ENCODE results near the gene ARSD.

DNA sequence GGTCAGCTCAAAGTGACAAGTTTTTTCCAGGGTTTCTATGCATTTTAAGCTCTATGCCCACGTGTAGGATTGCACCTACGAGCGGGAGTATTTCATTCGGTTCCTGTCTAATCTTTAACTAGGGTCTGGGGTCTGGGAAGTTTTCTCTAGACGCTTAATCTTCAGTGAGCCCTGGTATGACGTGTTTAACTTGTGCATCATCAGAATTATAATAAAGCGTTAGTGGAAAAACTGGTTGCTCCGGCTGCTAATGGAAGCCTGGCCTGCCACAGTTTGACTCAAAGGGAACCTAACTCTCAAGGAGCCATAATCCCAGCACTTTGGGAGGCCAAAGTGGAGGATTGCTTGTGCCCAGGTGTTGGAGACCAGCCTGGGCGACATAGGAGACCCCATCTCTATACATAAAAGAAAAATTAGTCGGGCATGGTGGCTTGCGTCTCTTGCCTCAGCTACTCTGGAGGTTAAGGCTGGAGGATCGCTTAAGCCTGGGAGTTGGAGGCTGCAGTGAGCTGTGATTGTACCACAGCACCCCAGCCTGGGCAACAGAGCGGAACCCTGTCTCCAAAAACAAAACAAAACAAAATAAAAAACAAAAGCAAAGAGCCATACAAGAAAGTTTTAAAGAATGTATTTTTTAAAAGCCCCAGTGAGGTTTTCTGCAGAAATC, 30.2 kb downstream of the ARSD start:
- no peak for TF ChIP-seq CTCF (optimal IDR thresholded peaks at IDR 0.05 in 1 of 3, IDR thresholded peaks at IDR 0.05 in 1 of 3, conservative IDR thresholded peaks at IDR 0.05 in 1 of 3; ENCODE audit: extremely low read depth in 1 of 3, insufficient read depth in 2 of 3, low read length in 3 of 3)
- TF ChIP-seq EZH2 (IDR thresholded peaks at IDR 0.05; ENCODE audit: low read length), result no peak
